ENCODE measurements around the gene PDE4A. TPM values are rescaled to one million over a fixed set of nuclear protein-coding genes. Genes with fewer than 3 reads are reported as not detected.
"Not testable (repeated sequence)": the region's sequence is repeated elsewhere in the genome, so short reads cannot be mapped to it uniquely, and the experiment has no call there.

Gene PDE4A
- total RNA-seq, 4 donors from 2014 or later = 6.4 to 10.1 (median 8.4) TPM

DNA sequence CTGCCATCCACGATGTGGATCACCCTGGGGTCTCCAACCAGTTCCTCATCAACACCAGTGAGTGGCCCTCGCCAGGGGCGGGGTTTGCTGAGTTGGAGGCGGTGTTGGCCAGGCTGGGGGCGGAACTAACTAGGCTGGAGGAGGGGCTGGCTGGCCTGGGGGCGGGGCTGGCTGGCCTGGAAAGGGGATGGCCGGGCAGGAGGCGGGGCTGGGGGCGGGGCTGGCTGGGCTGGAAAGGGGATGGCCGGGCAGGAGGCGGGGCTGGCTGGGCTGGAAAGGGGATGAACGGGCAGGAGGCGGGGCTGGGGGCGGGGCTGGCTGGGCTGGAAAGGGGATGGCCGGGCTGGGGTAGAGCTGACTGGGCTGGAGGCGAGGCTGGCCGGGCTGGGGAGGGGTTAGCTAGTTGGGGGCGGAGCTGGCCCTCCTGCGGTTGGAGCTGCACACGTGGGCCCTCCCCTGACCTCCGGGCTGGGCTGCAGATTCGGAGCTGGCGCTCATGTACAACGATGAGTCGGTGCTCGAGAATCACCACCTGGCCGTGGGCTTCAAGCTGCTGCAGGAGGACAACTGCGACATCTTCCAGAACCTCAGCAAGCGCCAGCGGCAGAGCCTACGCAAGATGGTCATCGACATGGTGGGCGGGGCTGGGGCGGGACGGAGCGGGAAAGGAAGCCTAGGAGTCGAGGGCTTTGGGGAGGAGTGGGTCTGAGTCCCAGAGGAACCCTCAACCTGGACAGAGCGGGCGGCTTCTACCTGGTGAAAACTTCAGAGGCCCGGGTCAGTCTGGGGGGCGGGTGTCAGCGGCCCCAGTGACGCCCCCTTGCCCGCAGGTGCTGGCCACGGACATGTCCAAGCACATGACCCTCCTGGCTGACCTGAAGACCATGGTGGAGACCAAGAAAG, 41.0 kb downstream of the PDE4A start:
- peaks cover 0 to 11% of the 10 kb centered on the region in 2 donors for H3K36me3 ChIP-seq
- peak; percentile 85 to 86 for ATAC-seq
- intact Hi-C loops (cut with DNase I; ENCODE audit: low total_unique reads) = no loop called here
- H3K4me3 ChIP-seq = peak overlapping the region; percentile 27 to 42 (median 40)
- peaks cover 4 to 6% of the 10 kb centered on the region in 2 donors for H3K4me1 ChIP-seq
- TF ChIP-seq, protein P1, sequence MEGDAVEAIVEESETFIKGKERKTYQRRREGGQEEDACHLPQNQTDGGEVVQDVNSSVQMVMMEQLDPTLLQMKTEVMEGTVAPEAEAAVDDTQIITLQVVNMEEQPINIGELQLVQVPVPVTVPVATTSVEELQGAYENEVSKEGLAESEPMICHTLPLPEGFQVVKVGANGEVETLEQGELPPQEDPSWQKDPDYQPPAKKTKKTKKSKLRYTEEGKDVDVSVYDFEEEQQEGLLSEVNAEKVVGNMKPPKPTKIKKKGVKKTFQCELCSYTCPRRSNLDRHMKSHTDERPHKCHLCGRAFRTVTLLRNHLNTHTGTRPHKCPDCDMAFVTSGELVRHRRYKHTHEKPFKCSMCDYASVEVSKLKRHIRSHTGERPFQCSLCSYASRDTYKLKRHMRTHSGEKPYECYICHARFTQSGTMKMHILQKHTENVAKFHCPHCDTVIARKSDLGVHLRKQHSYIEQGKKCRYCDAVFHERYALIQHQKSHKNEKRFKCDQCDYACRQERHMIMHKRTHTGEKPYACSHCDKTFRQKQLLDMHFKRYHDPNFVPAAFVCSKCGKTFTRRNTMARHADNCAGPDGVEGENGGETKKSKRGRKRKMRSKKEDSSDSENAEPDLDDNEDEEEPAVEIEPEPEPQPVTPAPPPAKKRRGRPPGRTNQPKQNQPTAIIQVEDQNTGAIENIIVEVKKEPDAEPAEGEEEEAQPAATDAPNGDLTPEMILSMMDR (IDR thresholded peaks at IDR 0.05 in 4 of 5, conservative IDR thresholded peaks at IDR 0.05 in 1 of 5) = no peak
- TF ChIP-seq POLR2A (IDR thresholded peaks at IDR 0.05) = no peak
- H3K27ac ChIP-seq = peak overlapping the region; percentile 54 to 79 (median 78)
- no peaks in the 10 kb centered on the region for H3K9me3 ChIP-seq
- H3K27me3 ChIP-seq = no peaks in the 10 kb centered on the region
- in situ Hi-C loops (cut with MboI; ENCODE audit: low sequenced_read_pairs in 4 of 4) = no loop called here
- DNase-seq = peak; percentile 94

DNA sequence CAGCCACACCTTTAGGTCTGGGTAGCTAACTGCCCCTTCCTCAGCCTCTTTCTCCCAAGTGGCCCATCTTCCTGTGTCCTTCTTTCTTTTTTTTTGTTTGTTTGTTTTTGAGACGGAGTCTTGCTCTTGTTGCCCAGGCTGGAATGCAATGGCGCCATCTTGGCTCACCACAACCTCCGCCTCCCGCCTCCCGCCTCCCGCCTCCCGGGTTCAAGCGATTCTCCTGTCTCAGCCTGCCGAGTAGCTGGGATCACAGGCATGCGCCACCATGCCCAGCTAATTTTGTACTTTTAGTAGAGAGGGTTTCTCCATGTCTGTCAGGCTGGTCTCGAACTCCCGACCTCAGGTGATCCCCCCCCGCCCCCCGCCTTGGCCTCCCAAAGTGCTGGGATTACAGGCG, 41.7 kb downstream of the PDE4A start:
- not testable (repeated sequence) for H3K4me3 ChIP-seq, ATAC-seq
- peak overlapping the region; percentile 54 to 79 (median 78) for H3K27ac ChIP-seq

DNA sequence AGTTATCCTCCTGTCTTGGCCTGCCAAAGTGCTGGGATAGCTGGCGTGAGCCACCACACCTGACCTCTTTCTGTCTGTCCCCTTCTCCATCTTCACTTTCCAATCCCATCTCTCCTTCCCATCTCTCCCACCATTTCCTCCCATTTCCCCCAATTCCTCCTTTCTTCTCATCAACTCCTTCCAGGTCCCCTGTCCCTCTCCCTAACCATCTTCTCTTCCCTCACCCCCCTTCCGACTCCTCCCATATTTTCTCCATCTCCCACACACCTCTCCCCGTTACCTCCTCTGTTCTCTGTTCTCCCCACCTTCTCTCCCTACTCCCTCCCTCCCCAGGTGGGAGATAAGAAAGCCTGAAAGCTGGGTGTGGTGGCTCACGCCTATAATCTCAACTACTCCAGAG, 42.2 kb downstream of the PDE4A start:
- DNase-seq = no peak
- Histone ChIP-seq H3K27ac (no peak overlapping the region), H3K27me3 (no peaks in the 10 kb centered on the region), H3K4me1 (peaks cover 4 to 6% of the 10 kb centered on the region in 2 donors), H3K9me3 (no peaks in the 10 kb centered on the region), H3K36me3 (peaks cover 0 to 20% of the 10 kb centered on the region in 2 donors), H3K4me3 (no peak overlapping the region)
- TF ChIP-seq, protein P1 (IDR thresholded peaks at IDR 0.05 in 4 of 5, conservative IDR thresholded peaks at IDR 0.05 in 1 of 5) = no peak
- no peak for TF ChIP-seq POLR2A (IDR thresholded peaks at IDR 0.05)
- intact Hi-C loops (cut with DNase I; ENCODE audit: low total_unique reads) = no loop called here
- ATAC-seq = no peak
- in situ Hi-C loops (cut with MboI; ENCODE audit: low sequenced_read_pairs in 4 of 4) = no loop called here

More for the DNA sequence above, 41.7 kb downstream of the PDE4A start:
- peaks cover 0 to 15% of the 10 kb centered on the region in 2 donors for H3K36me3 ChIP-seq
- intact Hi-C loops (cut with DNase I; ENCODE audit: low total_unique reads); H3K27me3 ChIP-seq; H3K9me3 ChIP-seq; H3K4me1 ChIP-seq; DNase-seq; in situ Hi-C loops (cut with MboI; ENCODE audit: low sequenced_read_pairs in 4 of 4): not testable (repeated sequence)

DNA sequence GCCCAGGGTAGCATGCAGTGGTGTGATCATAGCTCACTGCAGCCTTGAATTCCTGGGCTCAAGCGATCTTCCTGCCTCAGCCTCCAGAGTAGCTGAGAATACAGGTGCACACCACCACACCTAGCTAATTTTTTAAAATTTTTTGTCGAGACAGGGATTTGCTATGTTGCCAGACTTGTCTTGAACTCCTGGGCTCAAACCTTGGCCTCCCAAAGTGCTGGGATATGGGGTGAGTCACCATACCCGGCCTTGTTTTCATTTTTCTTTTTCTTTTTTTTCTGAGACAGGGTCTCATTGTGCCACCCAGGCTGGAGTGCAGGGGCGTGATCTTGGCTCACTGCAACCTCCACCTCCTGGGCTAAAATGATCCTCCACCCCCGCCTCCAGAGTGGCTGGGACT, 44.1 kb downstream of the PDE4A start:
- intact Hi-C loops (cut with DNase I; ENCODE audit: low total_unique reads) = no loop called here
- Histone ChIP-seq H3K27ac (no peak overlapping the region), H3K4me3 (no peak overlapping the region), H3K9me3 (no peaks in the 10 kb centered on the region), H3K36me3 (peaks cover 0 to 21% of the 10 kb centered on the region in 2 donors), H3K4me1 (peaks cover 4 to 6% of the 10 kb centered on the region in 2 donors), H3K27me3 (no peaks in the 10 kb centered on the region)
- in situ Hi-C loops (cut with MboI; ENCODE audit: low sequenced_read_pairs in 4 of 4) = no loop called here
- TF ChIP-seq, protein P1 (IDR thresholded peaks at IDR 0.05 in 4 of 5, conservative IDR thresholded peaks at IDR 0.05 in 1 of 5) = no peak
- TF ChIP-seq POLR2A (IDR thresholded peaks at IDR 0.05) = no peak
- DNase-seq = no peak
- ATAC-seq = no peak

DNA sequence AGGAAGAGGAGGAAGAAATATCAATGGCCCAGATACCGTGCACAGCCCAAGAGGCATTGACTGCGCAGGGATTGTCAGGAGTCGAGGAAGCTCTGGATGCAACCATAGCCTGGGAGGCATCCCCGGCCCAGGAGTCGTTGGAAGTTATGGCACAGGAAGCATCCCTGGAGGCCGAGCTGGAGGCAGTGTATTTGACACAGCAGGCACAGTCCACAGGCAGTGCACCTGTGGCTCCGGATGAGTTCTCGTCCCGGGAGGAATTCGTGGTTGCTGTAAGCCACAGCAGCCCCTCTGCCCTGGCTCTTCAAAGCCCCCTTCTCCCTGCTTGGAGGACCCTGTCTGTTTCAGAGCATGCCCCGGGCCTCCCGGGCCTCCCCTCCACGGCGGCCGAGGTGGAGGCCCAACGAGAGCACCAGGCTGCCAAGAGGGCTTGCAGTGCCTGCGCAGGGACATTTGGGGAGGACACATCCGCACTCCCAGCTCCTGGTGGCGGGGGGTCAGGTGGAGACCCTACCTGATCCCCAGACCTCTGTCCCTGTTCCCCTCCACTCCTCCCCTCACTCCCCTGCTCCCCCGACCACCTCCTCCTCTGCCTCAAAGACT, 46.9 kb downstream of the PDE4A start:
- no peak for TF ChIP-seq POLR2A (IDR thresholded peaks at IDR 0.05)
- TF ChIP-seq, protein P1 (IDR thresholded peaks at IDR 0.05 in 4 of 5, conservative IDR thresholded peaks at IDR 0.05 in 1 of 5) = no peak
- H3K27ac ChIP-seq = no peak overlapping the region
- ATAC-seq (no peak), DNase-seq (no peak)
- no peak overlapping the region for H3K4me3 ChIP-seq
- H3K27me3 ChIP-seq = no peaks in the 10 kb centered on the region
- no peaks in the 10 kb centered on the region for H3K9me3 ChIP-seq
- no peaks in the 10 kb centered on the region for H3K4me1 ChIP-seq
- in situ Hi-C loops (cut with MboI; ENCODE audit: low sequenced_read_pairs in 4 of 4) (no loop called here), intact Hi-C loops (cut with DNase I; ENCODE audit: low total_unique reads) (no loop called here)
- peaks cover 0 to 21% of the 10 kb centered on the region in 2 donors for H3K36me3 ChIP-seq

All from gastrocnemius medialis (tissue), 4 donors.